GM21528 (cell line): ENCODE results near the gene TLE2.
"Not testable (repeated sequence)": the region's sequence is repeated elsewhere in the genome, so short reads cannot be mapped to it uniquely, and the experiment has no call there.

Source experiments
- ATAC-seq: cut with Tn5 transposase; IDR thresholded peaks from one replicate; pipeline ENCODE4 v1.9.1; 2021; ENCODE audit warnings: mild to moderate bottlenecking, moderate library complexity; ENCODE audit not compliant: unreplicated experiment, low FRiP score

TLE2 gene

DNA sequence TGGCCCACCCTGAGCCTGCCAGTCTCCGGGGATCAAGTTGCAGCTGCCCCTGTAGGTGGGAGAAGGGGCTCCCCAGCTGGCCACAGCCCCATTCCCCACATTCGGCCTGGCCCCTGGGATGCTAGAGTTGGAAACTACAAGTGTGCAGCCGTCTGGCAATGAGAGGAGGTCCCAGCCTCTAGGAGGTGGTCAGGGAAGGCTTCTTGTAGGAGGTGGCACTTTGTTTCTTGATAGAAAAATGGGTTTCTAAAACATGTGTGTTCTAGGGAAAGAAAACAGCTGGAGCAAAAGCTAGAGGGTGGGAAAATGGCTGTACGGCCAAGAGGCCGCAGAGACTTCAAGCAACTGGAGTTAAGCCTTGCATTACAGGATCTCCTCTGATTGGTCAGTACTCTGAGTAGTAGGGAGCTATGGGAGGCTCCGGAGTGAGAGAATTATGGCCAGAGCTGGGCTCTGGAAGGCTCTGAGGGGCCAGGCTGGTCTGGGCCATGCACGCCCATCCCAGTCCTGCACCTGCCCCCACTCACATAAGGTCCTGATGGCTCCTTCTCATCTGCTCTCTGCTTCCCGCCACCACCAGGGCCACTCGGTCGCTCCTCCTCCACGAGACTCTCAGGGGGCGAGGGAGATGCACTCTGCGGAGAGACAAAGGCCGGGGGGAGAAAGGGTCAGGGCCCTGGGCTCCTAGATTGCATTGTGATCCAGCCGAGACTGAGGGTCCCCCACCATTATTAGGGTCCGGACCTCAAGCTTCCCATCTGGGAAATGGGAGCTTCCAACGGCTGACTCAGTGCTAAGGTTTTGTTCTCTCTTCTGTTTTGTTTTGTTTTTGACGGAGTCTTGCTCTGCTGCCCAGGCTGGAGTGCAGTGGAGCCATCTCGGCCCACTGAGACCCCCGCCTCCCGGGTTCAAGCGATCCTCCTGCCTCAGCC is 13.7 kb downstream of the TLE2 start:
- no peak for ATAC-seq

DNA sequence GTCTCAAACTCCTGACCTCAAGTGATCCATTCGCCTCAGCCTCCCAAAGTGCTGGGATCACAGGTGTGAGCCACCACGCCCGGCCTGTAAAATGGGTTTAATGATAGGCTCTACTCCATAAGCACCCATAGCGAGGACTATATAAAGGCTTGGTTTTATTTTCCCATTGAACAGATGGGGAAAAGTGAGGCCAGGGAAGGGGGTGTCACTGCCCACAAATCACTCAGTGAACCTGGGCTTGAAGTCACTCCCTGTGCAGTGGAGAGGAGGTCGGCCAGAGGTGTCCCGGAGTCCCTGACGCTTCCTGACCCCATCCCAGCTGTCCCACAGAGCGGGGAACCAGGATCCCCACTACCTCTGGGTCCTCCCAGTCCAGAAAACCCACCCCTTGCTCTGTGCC is 14.9 kb downstream of the TLE2 start:
- no peak for ATAC-seq

DNA sequence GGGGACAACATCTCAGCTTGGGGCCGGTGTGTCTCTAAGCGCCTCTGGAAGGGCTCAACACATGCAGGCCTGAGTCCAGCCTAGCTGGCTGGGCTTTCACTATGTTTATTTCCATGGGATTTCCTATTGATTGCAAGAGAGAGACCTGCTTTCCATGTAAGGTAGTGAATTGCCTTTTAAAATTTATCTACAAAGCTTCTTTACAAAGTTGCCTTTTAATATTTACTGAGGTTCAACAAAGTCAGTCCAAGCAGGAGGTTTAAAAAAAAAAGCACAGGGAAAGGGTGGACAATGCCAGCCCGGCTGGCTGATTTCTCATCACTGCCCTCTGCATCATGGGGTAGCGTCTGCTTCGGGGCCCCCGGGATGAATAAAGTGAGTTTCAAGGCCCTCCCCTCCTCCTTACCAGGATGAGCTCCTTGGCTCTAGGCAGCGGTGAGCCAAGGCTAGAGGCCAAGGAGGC is 15.8 kb downstream of the TLE2 start:
- ATAC-seq, result no peak

- ATAC-seq, result no peak
Measured at GRCh38 chr19:3012621-3013262, 16.3 kb downstream of the TLE2 start.

GRCh38 chr19:3012059-3012458 is 17.0 kb downstream of the TLE2 start:
- not testable (repeated sequence) for ATAC-seq

- no peak for ATAC-seq
Measured at GRCh38 chr19:3010871-3011270, 18.2 kb downstream of the TLE2 start.

GRCh38 chr19:3008994-3009393 is 20.1 kb downstream of the TLE2 start:
- no peak for ATAC-seq

- no peak for ATAC-seq
Measured at GRCh38 chr19:3007975-3008374, 21.1 kb downstream of the TLE2 start.

DNA sequence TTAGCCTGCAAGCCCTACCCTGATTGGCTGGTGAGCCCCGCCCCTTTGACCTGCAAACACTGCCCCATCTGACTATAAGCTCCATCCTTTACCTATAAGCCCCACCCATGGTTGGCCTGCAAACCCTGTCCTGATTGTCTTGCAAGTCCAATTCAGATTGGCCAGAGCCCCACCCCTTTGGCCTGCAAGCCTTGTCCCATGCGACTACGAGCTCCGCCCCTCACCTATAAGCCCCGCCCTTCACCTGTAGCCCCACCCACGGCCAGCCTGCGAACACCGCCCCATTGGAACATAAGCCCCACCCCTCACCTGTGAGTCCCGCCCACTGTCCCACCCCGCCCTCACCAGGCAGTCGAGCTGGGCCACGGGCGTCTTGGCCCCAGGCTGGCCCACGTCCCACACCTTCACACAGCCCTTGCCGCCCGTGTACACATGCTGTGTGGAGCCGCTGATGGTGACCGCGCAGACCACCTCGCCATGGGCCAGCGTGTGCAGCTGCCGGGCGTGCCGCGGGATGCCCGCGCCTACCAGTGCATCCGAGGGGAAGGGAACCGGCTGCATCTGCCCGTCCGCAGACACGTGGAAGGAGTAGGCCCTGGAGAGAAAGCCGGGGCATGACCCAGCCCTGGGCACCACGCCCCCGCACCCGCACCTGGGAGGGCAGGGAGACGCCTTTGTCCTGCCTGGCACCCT is 22.9 kb downstream of the TLE2 start:
- no peak for ATAC-seq

- no peak for ATAC-seq
Measured at GRCh38 chr19:3005345-3005744, 23.7 kb downstream of the TLE2 start.

DNA sequence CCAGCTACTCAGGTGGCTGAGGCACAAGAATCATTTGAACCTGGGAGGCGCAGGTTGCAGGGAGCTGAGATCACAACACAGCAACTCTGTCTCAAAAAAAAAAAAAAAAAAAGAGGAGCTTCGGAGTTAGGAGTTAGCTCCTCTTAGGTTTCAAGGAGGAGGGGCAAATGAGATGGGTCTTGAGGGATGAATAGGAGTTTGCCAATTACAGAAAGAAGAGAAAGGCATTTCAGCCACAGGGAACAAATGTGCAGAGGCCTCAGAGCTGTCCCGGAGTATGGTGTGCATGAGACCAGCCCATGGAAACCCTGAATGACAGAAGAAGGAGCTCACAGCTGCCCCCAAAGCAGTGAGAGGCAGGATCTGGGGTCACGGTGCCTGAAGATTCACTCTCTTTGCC is 24.6 kb downstream of the TLE2 start:
- no peak for ATAC-seq

GRCh38 chr19:3003046-3003445 is 26.0 kb downstream of the TLE2 start:
- no peak for ATAC-seq

- no peak for ATAC-seq
Measured at GRCh38 chr19:3001235-3001800, 27.8 kb downstream of the TLE2 start.

GRCh38 chr19:2998642-2999041 is 30.4 kb downstream of the TLE2 start:
- ATAC-seq, result no peak

- ATAC-seq, result no peak
Measured at GRCh38 chr19:2997720-2998119, 31.4 kb downstream of the TLE2 start.

GRCh38 chr19:2994588-2995131 is 34.4 kb downstream of the TLE2 start:
- ATAC-seq, result no peak

- no peak for ATAC-seq
Measured at GRCh38 chr19:2993579-2993978, 35.5 kb downstream of the TLE2 start.

DNA sequence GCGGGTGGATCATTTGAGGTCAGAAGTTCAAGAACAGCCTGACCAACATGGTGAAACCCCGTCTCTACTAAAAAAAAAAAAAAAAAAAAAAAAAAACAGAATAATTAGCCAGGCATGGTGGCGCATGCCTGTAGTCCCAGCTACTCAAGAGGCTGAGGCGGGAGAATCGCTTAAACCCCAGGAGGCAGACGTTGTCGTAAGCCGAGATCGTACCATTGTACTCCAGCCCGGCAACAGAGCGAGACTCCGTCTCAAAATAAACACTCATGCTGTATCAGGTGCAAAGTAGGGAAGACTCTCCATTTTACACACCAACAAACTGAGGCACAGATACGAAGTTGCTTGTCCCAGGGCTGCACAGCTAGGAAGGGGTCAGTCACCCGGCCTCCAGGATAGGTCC is 36.1 kb downstream of the TLE2 start:
- ATAC-seq, result no peak

GRCh38 chr19:2992333-2992732 is 36.7 kb downstream of the TLE2 start:
- not testable (repeated sequence) for ATAC-seq

DNA sequence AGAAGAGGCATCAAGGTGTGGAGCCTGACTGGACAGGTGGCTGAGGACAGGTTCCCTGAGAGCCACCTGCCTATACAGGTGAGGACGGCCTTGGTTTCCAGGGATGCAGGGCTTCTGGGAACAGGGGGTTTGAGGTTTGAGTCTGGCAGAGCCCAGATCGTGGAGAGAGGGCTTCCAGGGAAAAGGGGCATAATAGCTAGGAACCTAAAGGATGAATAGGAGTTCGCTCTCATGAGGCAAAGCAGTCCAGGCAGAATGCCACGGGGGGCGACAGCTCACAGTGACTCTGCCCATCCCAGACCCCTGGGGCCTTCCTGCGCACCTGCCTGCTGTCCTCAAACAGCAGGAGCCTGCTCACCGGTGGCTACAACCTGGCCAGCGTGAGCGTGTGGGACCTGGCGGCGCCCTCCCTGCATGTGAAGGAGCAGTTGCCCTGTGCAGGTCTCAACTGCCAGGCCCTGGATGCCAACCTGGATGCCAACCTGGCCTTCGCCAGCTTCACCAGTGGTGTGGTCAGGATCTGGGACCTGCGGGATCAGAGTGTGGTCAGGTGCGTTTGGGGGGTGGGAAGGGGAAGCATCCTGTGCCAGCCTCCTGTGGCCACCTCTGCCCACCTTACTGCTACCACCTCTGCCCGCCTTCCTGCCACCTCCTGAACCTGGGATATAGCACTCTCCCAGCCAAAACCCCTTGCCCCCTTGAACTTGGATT is 39.7 kb downstream of the TLE2 start:
- ATAC-seq, result no peak
